ENCODE measurements around the gene LIFR.

GRCh38 chr5:38528162-38528703, 28.2 kb downstream of the LIFR start:
- TF ChIP-seq, protein P1, sequence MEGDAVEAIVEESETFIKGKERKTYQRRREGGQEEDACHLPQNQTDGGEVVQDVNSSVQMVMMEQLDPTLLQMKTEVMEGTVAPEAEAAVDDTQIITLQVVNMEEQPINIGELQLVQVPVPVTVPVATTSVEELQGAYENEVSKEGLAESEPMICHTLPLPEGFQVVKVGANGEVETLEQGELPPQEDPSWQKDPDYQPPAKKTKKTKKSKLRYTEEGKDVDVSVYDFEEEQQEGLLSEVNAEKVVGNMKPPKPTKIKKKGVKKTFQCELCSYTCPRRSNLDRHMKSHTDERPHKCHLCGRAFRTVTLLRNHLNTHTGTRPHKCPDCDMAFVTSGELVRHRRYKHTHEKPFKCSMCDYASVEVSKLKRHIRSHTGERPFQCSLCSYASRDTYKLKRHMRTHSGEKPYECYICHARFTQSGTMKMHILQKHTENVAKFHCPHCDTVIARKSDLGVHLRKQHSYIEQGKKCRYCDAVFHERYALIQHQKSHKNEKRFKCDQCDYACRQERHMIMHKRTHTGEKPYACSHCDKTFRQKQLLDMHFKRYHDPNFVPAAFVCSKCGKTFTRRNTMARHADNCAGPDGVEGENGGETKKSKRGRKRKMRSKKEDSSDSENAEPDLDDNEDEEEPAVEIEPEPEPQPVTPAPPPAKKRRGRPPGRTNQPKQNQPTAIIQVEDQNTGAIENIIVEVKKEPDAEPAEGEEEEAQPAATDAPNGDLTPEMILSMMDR (IDR thresholded peaks at IDR 0.05; ENCODE audit: borderline replicate concordance, extremely low read depth, low read length, poor library complexity, severe bottlenecking), result no peak
- TF ChIP-seq EZH2 (IDR thresholded peaks at IDR 0.05; ENCODE audit: borderline replicate concordance, low read depth, low read length, severe bottlenecking), result no peak

Measured in DND-41 (cell line).